A673 (cell line): ENCODE measurements around the gene GPR15LG. TPM values are rescaled to one million over a fixed set of nuclear protein-coding genes. Genes with fewer than 3 reads are reported as not detected.
"Not testable (repeated sequence)": the region's sequence is repeated elsewhere in the genome, so short reads cannot be mapped to it uniquely, and the experiment has no call there.

Experiments used
- BruUV-seq: library from RNA; stranded (reverse); fragments of 400-500 nt; replicated peaks from 2 replicates; lab custom pipeline; 2021; lab: Mats Ljungman, UMichigan
- CTCF ChIA-PET: fragments of 300-600 bp; sonication (Branson Sonifier 250); formaldehyde crosslinking; loops from one replicate; lab custom pipeline; 2022; ENCODE audit warnings: antibody characterized with exemption; lab: Charles Lee
- POLR2A ChIA-PET: fragments of 300-600 bp; sonication (Branson Sonifier 250); formaldehyde crosslinking; loops from one replicate; lab custom pipeline; 2022; ENCODE audit warnings: antibody characterized with exemption; ENCODE audit not compliant: low non-redundant PET; lab: Charles Lee
- DNase-seq: peaks from one replicate; pipeline ENCODE4 v3.0.0-alpha.2; 2015; ENCODE audit warnings: low spot score
- H3K27ac ChIP-seq: fragments of 200-600 bp; sonication (generic); 2 replicates; pipeline ENCODE4 v1.5.1; 2016; ENCODE audit warnings: mixed run types, low read depth, mild to moderate bottlenecking, mixed read lengths, antibody characterized with exemption, low read length; ENCODE audit not compliant: poor library complexity, severe bottlenecking
- H3K27me3 ChIP-seq: fragments of 200-600 bp; sonication (generic); replicated peaks from 2 replicates; pipeline ENCODE4 v1.6.1; 2017; ENCODE audit warnings: mixed run types, low read depth, mild to moderate bottlenecking, mixed read lengths, antibody characterized with exemption, low read length; ENCODE audit not compliant: insufficient read depth, poor library complexity
- H3K36me3 ChIP-seq: fragments of 200-600 bp; sonication (generic); 2 replicates; pipeline ENCODE4 v1.6.1; 2016; ENCODE audit warnings: mixed run types, mild to moderate bottlenecking, mixed read lengths, antibody characterized with exemption, low read length; ENCODE audit not compliant: insufficient read depth, poor library complexity, severe bottlenecking
- H3K4me1 ChIP-seq: fragments of 200-600 bp; sonication (generic); 2 replicates; pipeline ENCODE4 v1.6.1; 2017; ENCODE audit warnings: mixed run types, mild to moderate bottlenecking, mixed read lengths, antibody characterized with exemption, low read length; ENCODE audit not compliant: insufficient read depth, poor library complexity, severe bottlenecking
- H3K4me3 ChIP-seq: fragments of 200-600 bp; sonication (generic); 2 replicates; pipeline ENCODE4 v1.5.1; 2016; ENCODE audit warnings: low read depth, mixed run types, mild to moderate bottlenecking, mixed read lengths, low read length; ENCODE audit not compliant: poor library complexity, severe bottlenecking
- H3K9me3 ChIP-seq: fragments of 200-600 bp; sonication (generic); 2 replicates; pipeline ENCODE4 v1.6.1; 2016; ENCODE audit warnings: mixed run types, low read depth, mild to moderate bottlenecking, mixed read lengths, antibody characterized with exemption, low read length; ENCODE audit not compliant: poor library complexity, severe bottlenecking
- EZH2 ChIP-seq: fragments of 200-600 bp; sonication (generic); IDR thresholded peaks from 2 replicates; pipeline ENCODE4 v1.6.1; 2017; ENCODE audit warnings: borderline replicate concordance, low read depth, mild to moderate bottlenecking, mixed read lengths, antibody characterized with exemption, low read length; ENCODE audit not compliant: poor library complexity, severe bottlenecking
- intact Hi-C: fragments of 100-400 bp; cut with micrococcal nuclease; formaldehyde crosslinking; loops from one replicate; pipeline ENCODE4 v1.10.0; 2022; ENCODE audit not compliant: unreplicated experiment
- total RNA-seq: library from RNA; stranded (reverse); gene quantifications from 2 replicates; pipeline ENCODE4 v1.2.3, GENCODE V29; 2021
- TF ChIP-seq, protein P1 (sequence below): fragments of 300-800, 200-600 bp; sonication (generic); conservative IDR thresholded peaks from 2 replicates; pipeline ENCODE4 v1.5.1; 2017; ENCODE audit warnings: low read depth, mild to moderate bottlenecking, antibody characterized with exemption, low read length, moderate library complexity, mixed read lengths

Gene GPR15LG
- total RNA-seq, 1 experiment from 2014 or later, result not detected

DNA sequence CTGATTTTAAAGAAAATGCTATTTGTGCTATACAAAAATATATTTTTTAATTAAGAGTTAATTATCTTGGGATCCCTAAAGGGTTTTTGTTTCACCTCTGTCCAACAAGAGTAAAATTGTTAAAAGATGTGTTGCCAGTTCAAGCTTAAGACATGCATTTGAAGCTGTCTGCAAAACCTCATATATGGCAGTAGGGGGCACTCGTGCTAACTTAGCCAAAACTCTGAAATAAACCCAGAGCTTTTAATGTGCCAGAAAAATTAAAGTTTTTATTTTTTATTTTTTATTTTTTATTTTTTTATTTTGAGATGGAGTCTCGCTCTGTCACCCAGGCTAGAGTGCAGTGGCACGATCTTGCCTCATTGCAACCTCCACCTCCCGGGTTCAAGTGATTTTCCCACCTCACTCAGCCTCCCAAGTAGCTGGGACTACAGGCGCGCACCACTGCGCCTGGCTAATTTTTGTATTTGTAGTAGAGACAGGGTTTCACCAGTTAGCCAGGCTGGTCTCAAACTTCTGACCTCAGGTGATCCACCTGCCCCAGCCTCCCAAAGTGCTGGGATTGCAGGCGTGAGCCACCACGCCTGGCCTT, 25.5 kb upstream of the GPR15LG start:
- BruUV-seq, H3K4me1 ChIP-seq, H3K4me3 ChIP-seq, H3K27me3 ChIP-seq, H3K9me3 ChIP-seq, H3K27ac ChIP-seq: not testable (repeated sequence)
- peak; percentile 42 for DNase-seq
- H3K36me3 ChIP-seq, result peaks cover 90% of the 10 kb centered on the region
- CTCF ChIA-PET, result interaction anchor here (0.5 kb wide), 1 partner anchor 122 kb away, joined by 3 read pairs; no protein-coding TSS in a partner anchor
- POLR2A ChIA-PET, result interaction anchor here (0.7 kb wide), 1 partner anchor 25 kb away, joined by 3 read pairs; the partner anchor contains the start of gene GPR15LG
- TF ChIP-seq, protein P1, sequence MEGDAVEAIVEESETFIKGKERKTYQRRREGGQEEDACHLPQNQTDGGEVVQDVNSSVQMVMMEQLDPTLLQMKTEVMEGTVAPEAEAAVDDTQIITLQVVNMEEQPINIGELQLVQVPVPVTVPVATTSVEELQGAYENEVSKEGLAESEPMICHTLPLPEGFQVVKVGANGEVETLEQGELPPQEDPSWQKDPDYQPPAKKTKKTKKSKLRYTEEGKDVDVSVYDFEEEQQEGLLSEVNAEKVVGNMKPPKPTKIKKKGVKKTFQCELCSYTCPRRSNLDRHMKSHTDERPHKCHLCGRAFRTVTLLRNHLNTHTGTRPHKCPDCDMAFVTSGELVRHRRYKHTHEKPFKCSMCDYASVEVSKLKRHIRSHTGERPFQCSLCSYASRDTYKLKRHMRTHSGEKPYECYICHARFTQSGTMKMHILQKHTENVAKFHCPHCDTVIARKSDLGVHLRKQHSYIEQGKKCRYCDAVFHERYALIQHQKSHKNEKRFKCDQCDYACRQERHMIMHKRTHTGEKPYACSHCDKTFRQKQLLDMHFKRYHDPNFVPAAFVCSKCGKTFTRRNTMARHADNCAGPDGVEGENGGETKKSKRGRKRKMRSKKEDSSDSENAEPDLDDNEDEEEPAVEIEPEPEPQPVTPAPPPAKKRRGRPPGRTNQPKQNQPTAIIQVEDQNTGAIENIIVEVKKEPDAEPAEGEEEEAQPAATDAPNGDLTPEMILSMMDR, result peak; percentile 69
- intact Hi-C loops, result loop anchor here (1.0 to 5.0 kb wide), 2 partner anchors 59 to 390 kb away; no protein-coding TSS in a partner anchor

DNA sequence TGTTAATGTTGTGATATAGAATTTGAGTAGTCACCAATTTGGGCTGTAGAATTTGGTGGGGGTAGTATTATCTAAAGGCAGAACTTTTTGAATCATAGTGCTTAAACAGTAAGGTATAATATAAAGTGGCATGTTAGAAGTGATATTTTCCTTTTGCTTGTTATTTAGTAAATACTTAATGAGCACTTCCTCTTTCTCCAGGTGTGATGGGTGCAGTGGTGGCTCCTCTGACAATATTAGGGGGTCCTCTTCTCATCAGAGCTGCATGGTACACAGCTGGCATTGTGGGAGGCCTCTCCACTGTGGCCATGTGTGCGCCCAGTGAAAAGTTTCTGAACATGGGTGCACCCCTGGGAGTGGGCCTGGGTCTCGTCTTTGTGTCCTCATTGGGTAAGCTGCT, 23.7 kb upstream of the GPR15LG start:
- Histone ChIP-seq H3K36me3 (peaks cover 86% of the 10 kb centered on the region), H3K9me3 (no peaks in the 10 kb centered on the region), H3K4me1 (no peaks in the 10 kb centered on the region), H3K27ac (no peak overlapping the region), H3K4me3 (no peak overlapping the region), H3K27me3 (no peaks in the 10 kb centered on the region)
- no TSS peak for BruUV-seq
- intact Hi-C loops, result loop anchor here (5.0 kb wide), 1 partner anchor 57 kb away; no protein-coding TSS in a partner anchor
- DNase-seq, result no peak
- POLR2A ChIA-PET, result no interaction called here
- CTCF ChIA-PET, result no interaction called here
- no peak for TF ChIP-seq EZH2
- TF ChIP-seq, protein P1, result no peak

GRCh38 chr10:84152769-84153168, 20.8 kb upstream of the GPR15LG start:
- BruUV-seq, result no TSS peak

More at GRCh38 chr10:84152769-84153168, 20.8 kb upstream of the GPR15LG start:
- intact Hi-C loops, result no loop called here
- no peak overlapping the region for H3K27ac ChIP-seq
- H3K9me3 ChIP-seq, result no peaks in the 10 kb centered on the region
- no peaks in the 10 kb centered on the region for H3K27me3 ChIP-seq
- no peak for TF ChIP-seq EZH2
- TF ChIP-seq, protein P1, result no peak
- no peak for DNase-seq
- no peaks in the 10 kb centered on the region for H3K4me1 ChIP-seq
- peaks cover 61% of the 10 kb centered on the region for H3K36me3 ChIP-seq
- no peak overlapping the region for H3K4me3 ChIP-seq
- CTCF ChIA-PET, result no interaction called here
- POLR2A ChIA-PET, result no interaction called here
